GM18508 (cell line): ENCODE measurements around the gene PID1.

Experiments
- ATAC-seq: cut with Tn5 transposase; IDR thresholded peaks from one replicate; pipeline ENCODE4 v1.9.1; 2021; ENCODE audit warnings: moderate number of reproducible peaks; ENCODE audit not compliant: insufficient read depth, unreplicated experiment

The PID1 gene, protein sequence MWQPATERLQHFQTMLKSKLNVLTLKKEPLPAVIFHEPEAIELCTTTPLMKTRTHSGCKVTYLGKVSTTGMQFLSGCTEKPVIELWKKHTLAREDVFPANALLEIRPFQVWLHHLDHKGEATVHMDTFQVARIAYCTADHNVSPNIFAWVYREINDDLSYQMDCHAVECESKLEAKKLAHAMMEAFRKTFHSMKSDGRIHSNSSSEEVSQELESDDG

DNA sequence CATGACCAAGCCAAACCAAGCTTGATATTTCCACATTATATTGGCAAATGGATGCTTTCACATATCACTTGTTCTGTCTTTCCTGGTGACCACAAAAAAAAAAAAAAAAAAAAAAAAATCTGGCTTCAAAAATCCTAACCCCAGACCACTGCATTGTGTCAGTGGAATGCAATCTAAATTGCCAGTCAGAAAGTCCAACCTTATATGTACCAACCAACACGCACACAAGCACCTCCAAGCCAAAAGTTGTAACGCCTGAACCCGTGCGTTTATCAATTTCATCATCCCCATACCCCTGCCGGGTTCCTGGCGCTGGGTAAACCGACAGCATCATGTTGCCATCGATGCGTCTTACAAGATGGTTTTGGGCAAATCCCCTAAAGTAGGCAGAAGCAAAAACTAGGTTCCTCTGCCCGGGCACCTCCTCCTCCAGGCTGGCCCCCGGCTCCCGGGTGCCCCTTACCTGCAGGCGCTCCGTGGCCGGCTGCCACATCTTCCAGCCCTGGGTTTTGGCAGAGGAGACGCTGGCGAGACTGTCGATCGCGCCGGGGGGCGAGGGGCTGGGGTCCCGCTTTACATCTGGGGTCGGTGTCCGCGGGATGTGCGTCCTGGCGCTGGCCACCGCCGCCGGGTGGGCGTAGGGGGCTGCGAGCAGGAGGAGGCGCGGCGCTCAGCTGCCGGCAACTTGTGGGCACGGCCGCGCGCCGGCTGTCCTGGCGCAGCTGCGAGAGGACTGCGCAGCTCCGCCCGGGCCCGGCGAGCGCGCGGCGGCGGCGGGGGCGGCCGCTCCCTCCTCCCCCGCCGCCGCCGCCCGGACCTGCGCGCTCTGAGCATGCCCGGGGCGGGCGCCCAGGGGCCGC lies at the start of gene PID1:
Gene PID1, minus strand, starts transcription at position 737 of the 860 bp plus-strand sequence. Its CDS starts 244 bp downstream, at position 493.
- ATAC-seq: no peak

DNA sequence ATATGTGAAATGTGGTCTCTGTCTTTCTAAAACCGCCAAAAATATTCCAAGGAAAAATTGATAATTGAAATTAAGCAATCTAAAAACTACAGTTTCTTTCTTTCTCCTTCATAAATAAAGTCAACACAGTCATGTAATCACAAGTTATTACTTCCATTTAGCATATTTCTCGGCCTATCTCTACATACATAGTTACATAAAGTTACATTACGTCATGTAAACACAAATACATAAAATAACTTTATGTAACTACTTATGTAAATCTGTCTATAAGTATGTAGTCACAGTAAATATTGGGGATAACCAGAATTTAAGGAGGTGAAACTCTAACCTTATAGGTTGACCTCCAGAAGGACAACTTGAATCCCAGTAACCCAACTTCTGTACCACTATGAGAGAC lies 48.5 kb upstream of the PID1 start:
- no peak for ATAC-seq

DNA sequence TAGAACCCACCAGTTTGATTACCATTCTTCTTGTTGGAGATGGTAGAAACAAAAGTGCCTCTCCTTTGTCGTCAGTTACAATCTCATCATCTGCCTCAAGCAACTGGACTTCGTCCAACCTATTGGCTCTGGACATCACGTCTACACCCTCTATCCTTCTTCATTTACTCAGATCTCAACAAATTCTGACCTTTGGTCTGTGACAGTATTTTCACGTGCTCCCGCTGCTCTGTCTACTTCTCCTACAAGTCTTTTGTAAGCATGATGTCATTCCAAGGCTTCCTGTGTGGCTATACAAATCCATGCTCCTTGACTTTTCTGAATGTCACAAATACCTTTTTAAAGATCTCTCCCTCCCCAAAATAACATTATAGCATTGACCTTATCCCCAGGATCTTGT lies 43.0 kb upstream of the PID1 start:
- ATAC-seq: no peak

DNA sequence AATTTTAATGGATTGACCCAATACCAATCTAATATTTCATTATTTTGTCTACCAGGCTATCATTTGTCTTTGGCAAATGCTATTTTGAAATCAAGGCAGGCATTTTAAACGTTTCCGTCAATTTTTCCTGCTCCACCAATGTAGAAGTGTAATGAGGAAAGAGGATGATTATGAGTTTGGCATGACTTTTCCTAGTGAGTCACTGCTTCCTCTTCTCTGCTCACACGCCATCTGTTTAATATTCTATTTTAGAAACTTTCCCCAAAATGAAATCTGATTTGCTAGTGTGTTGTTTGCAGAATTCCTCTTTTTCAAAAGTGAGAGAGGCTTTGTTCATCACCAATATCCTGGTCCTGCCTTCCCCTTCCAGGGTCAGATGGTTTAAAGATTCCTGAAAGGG lies 42.5 kb upstream of the PID1 start:
- ATAC-seq: no peak

DNA sequence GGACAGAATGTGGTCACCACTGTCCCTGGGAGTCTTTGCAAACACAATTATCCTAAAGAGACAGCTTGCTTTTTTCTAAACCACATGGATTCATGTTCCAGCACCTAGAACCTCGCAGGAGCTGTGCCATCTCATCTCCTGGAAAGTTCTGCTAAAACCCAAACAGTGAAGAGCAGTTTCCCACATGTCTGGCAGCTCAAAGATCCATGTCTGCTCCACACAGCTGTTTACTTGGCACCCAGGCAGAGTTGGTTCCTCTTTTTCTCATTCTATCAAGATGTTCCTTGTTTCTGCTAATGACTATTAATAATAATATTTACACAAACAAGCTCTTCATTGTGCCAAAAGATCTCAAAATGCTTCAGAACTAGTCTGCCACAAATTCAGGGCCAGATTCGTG lies 30.1 kb upstream of the PID1 start:
- ATAC-seq: no peak

DNA sequence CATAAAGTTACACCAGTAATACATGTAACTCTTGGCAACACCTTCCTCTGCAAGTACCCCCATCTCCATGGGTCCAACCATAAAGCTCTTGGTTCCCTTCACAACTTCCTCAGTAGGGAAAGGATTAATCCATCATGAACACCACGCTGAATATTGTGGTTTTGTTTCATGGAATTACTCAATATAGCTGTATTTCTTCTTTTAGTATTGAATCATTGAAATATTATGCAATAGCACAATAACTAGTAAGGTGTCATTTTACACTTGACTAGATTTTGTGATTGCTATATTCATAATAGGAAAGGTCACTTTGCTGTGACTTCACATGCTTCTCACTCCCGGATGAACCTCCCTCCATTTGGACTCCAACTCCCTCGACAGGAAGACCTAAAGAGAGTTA lies 29.7 kb upstream of the PID1 start:
- ATAC-seq: no peak

DNA sequence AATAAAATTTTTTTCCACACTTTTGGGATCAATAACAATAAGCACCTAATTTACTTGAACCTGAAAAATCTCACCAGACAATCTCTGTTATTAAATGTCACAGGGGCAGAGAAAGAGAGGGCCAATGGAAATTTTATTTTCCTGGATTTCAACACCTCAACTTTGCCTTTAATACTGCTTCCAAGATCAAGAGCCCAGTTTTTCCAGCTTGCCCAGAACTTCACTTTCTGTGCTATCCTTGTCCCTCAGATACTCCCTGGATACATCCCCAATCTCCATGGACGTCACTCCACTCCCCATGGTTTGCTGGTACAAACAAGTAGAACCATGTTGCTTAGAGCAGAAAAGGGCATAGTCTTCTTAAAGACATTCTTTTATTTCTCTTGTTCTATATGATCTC lies 29.3 kb upstream of the PID1 start:
- no peak for ATAC-seq

DNA sequence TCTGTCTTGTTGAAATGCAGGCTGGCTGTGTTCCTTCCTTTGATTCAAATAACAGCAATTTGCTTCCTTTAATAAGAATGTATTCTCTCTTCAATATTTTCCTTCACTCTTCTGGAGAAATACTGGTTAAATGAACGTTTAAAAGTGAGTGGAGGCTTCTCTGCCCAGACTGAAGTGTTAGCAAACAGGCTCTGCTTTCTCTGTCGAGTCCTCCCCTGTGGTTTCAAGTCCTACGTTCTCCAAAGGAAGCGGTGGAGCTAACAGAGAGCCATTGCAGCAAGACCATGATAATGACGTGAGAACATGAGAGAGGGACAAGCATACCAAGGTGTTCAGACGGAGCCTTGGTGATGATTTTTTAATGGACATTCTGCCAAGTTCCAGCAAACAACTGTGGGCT lies 26.2 kb upstream of the PID1 start:
- ATAC-seq: no peak

DNA sequence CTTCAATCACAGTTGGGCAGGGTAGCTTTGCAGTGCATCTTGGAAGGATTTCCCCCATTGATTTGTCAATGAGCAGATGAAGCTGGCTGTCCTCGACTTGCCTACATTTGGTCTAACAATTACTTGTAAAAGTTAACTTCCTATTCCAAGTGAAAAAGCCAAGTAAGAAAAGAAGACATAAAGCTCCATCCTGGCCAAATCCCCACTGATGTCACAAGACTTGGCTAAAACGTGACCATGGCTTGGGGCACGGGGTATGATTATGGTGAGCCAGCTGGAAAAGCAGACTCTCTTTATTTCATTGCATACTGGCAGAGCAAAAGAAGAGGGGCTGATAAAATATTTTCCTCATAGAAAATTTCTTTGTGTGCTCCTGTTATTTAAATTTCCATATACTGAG lies 25.4 kb upstream of the PID1 start:
- ATAC-seq: no peak

DNA sequence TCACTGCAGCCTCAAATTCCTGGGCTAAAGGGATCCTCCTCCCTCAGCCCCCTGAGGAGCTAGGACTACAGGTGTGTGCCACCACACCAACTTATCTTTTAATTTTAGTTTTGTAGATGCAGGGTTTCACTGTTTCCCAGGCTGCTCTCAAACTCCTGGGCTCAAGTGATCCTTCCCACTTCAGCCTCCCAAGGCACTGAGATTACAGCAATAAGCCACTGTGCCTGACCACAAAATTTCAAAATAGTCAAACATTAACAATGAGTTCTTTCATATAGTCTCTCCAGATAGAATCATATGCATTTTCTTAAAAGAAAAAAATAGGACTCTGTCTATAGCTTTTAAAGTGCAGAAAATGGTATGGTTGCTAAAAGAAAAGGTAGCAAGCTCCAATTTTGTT lies 24.9 kb upstream of the PID1 start:
- ATAC-seq: no peak

DNA sequence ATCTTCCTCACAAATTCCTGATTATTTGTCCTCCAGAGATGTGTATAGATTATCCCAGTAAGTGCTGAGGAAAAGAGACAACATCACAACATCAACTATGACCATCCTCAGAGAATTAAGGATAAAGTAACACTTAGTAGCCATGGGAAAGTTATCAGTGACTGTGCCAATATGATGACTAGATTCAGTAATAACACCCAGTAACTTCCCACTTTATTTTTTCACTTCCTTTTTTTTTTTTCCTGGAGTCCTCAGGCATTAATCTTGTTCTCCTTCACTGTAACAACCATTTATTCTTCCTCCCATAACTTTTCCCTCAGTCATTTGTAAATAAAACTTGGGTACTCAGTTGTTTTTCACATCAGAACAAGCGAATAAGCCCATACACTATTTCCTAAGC lies 16.7 kb upstream of the PID1 start:
- no peak for ATAC-seq

DNA sequence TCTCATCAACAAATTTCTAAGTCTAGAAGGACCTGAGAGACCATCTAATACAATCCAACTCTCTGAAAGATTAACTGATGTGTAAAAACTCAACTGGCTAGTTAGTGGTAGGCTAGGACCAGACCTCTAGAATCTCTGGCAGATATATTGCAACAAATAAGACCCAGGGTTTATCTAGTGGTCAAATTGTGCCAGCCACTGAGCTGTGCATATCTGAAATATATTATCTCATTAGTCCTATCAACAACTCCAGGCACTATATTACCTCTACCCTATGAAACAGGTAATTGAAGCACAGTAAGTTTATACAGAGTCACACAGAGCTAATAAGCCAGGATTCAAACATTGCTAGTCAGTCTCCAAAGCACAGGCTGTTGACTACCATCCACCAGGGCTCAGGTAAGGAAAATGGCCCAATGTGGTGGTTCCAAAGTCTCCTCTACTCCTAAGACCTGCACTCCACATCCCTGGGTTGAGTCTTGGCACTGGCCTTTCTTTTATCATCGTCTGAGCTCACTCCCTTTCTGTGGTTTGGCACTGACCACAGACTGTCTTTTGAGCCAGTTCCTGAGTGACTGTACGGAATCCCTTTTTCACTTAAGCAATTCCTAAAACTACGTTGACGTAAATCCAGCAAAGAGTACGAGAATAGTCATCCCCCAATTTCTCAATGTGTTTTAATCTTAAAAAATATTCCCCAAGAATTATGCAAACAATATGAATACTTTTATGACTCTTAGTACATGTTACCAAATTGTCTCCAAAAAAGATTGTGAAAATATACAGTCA lies 11.9 kb upstream of the PID1 start:
- no peak for ATAC-seq

DNA sequence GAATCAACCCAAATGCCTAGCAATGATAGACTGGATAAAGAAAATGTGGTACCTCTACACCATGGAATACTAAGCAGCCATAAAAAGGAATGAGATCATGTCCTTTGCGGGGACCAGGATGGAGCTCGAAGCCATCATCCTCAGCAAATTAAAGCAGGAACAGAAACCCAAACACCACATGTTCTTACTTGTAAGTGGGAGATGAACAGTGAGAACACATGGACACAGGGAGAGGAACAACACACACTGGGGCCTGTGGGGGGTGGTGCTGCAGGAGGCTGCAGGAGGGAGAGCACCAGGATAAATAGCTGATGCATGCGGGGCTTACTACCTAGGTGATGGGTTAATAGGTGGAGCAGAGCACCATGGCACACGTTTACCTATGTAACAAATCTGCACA lies 8.4 kb upstream of the PID1 start:
- no peak for ATAC-seq

DNA sequence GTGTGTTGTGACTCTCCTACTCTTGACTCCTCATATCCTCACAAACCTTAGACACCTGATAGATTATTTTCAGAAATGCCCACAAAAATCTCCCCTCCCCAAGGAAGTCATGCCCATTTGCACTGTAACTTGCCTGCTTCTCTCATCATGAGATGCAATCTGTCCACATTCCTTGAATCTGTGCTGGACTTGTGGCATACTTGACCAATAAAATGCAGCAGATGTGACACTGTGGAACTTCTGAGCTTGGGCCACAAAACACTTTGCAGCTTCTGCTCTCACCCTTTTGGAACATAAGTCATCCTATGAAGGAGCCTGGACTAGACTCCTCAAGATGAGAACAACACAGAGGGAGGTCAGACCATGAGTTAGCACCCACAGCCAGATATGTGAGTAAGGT lies 4.4 kb upstream of the PID1 start:
- no peak for ATAC-seq

DNA sequence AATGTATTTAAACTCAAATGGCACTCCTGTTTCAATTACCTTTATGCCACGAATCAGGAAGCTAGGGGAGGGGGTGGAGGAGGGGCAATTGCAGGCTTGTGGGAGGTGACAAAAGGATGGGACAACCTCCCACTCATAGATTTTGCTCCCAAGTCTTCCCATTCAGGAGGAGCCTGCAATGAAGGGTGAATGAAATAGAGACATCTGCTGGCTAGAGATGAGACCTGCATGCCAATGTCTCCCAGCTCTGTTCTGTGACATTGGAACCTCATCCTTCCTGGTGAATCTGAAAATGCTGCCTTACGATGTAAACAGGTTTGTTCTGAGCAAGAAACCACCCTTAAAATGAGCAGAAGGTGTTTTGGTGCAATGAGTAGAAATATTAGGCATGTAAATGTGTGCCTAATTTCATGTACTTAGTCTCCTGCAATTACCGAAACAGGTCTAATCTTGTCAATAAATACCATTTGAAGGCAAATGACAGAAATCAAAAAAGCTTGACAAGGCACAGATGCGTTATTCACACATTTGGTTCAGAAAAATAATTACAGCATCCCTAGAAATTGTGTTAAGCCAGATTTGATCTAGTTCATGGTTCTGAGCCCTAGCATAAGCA lies 2.7 kb upstream of the PID1 start:
- peak; percentile 63 for ATAC-seq

DNA sequence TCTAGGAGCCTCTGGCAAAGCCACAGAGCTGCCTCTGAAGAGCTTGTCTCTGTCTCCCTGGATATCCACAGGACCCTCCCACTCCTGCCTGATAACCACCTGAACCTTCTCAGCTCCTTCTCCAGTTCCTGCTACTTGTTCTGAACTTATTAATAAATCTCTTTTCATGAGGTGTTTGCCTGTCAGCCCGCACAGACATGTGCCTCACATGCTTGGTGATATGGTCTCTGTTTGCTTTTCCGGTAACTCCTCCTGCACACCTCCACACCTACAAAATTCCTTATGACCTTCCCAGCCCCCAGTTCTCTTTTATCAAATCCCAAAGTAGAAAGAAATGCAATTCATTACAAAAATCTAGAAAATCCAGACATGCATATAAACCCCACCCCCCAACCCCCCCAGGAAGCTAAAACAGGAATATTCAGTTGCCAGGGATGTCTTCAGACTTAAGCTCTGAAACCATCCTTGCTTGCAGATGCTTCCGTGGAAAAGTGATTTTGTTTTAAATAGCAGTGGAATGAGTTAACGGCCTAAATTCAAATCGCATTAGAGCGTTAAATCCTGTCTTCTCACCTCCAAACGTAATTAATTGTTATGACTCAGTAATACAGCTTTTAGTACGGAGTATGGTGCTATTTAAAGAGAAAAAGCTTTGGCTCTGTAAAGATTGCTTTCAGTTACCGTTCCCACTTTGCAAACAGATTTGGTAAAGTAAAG lies 2.1 kb upstream of the PID1 start:
- ATAC-seq: no peak

DNA sequence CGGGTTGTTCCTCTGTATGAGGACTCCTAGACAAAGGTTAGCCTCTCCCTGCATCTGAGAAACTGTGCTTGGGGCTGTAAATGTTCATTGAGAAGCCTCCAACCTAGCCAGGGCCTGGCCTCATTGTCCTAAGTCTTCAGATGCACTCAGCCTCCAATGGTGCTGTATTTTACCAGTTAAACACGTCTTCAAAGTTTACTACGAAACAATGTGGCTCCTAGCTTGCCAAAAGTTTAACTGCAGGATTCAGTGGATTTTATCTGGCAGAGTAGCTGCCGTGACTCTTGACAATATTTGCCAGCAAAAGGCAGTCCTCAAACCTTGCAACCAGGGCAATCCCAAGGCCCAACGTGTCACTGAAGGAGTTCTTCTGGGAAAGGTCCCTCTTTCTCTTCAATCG lies 1.1 kb downstream of the PID1 start:
- no peak for ATAC-seq

DNA sequence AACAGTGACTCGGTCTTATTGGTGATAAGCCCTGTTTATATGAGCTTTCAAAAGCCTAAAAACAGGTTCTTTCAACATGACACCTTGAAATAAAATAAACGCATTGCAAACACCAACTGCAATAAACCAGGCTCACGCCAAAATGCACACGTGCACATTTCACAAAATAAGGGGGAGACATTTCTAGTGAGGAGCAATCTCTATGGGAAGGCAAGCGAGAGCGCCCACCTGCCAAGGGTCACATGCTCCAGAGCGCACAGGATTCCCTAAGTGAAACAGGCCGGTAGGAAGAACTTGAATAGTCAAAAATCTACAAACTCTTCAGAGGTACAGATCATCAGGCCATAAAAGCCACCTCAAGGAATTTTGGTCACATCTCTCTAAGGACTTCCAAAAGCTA lies 1.9 kb downstream of the PID1 start:
- no peak for ATAC-seq

DNA sequence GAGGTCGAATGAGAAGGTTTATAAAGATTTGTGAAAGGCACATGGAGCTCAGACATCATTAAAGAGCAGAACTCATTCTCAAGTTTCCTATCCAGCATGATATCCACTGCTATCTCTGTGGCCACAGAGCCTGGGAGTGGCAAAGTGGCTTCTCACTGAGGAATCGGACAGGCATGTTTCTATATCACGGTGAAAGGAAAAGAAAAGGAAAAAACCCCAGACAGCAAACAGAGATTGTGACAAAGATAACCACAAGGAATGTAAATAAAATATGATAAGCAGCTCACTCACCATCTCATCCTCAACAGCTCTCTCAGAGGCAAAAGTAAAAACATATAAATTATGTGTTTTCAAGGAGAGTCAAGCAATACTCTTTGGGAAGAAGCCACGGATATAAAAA lies 2.5 kb downstream of the PID1 start:
- ATAC-seq: no peak

DNA sequence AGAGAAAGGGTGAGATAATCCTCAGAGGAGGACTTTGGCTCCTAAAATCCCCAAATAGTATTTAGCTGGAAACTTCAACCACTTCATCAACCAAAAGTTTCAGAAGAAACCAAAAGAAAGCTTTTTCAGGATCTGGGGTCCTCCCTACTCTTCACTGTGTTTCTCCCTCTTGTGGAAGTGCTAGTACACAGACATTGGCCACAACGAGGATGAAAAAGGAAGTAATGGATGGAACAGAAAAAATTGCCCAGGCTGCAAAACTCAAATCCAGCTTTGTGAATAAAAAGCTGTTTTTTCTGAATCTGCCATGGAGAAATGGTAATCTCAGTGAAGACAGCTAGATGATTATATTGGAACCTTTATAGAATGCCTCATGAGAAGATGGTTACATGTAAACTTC lies 4.0 kb downstream of the PID1 start:
- no peak for ATAC-seq
